Stimulated activated CD4-positive, alpha-beta T cell treated with anti-CD3 and anti-CD28 coated beads, Interleukin-4, amount 100 ng/mL, for 48 hours (primary cell): Measurements from ENCODE around the gene RNF17.

Experiments used
- DNase-seq, 2 donors: peaks; one replicate each; pipeline ENCODE4 v3.0.0-alpha.2; 2020; ENCODE audit warnings: low read depth in 2 of 2

Gene RNF17

GRCh38 chr13:24894972-24895300 lies 131.0 kb downstream of the RNF17 start:
- DNase-seq = no peak

- no peak for DNase-seq
Measured at GRCh38 chr13:24896061-24896460, 132.1 kb downstream of the RNF17 start.

- no peak for DNase-seq
Measured at GRCh38 chr13:24897293-24897692, 133.3 kb downstream of the RNF17 start.

GRCh38 chr13:24899601-24900000 lies 135.6 kb downstream of the RNF17 start:
- no peak for DNase-seq

- DNase-seq = no peak
Measured at GRCh38 chr13:24900507-24900906, 136.5 kb downstream of the RNF17 start.

GRCh38 chr13:24905242-24905641 lies 141.3 kb downstream of the RNF17 start:
- DNase-seq = no peak

- no peak for DNase-seq
Measured at GRCh38 chr13:24906268-24906667, 142.3 kb downstream of the RNF17 start.

- DNase-seq = no peak
Measured at GRCh38 chr13:24910502-24911132, 146.6 kb downstream of the RNF17 start.

- DNase-seq = no peak
Measured at GRCh38 chr13:24911133-24911908, 147.4 kb downstream of the RNF17 start.

- no peak for DNase-seq
Measured at GRCh38 chr13:24916464-24916863, 152.5 kb downstream of the RNF17 start.

GRCh38 chr13:24921003-24921402 lies 157.0 kb downstream of the RNF17 start:
- no peak for DNase-seq

- no peak for DNase-seq
Measured at GRCh38 chr13:24921881-24922280, 157.9 kb downstream of the RNF17 start.

- DNase-seq = peak; percentile 4 to 8
Measured at GRCh38 chr13:24922387-24922744, 158.4 kb downstream of the RNF17 start.

- DNase-seq = peak; percentile 87 to 93
Measured at GRCh38 chr13:24922745-24923591, 159.0 kb downstream of the RNF17 start.

GRCh38 chr13:24925318-24926231 lies 161.6 kb downstream of the RNF17 start:
- DNase-seq = no peak

- no peak for DNase-seq
Measured at GRCh38 chr13:24927810-24928404, 163.9 kb downstream of the RNF17 start.

GRCh38 chr13:24929196-24929595 lies 165.2 kb downstream of the RNF17 start:
- no peak for DNase-seq
